ENCODE data around the gene RNASE11.
"Not testable (repeated sequence)": the region's sequence is repeated elsewhere in the genome, so short reads cannot be mapped to it uniquely, and the experiment has no call there.

The RNASE11 gene

GRCh38 chr14:20609215-20610001 lies 21.6 kb upstream of the RNASE11 start:
- no peak for TF ChIP-seq POLR2A (IDR thresholded peaks at IDR 0.05; ENCODE audit: low read length)
- TF ChIP-seq GATA1 (IDR thresholded peaks at IDR 0.05; ENCODE audit: low read depth, low read length) = no peak
- DNase-seq = peak; percentile 86 to 93

- TF ChIP-seq GATA1 (IDR thresholded peaks at IDR 0.05; ENCODE audit: low read depth, low read length) (no peak), POLR2A (IDR thresholded peaks at IDR 0.05; ENCODE audit: low read length) (no peak)
- DNase-seq = no peak
Observed at GRCh38 chr14:20608383-20609110, 20.7 kb upstream of the RNASE11 start.

GRCh38 chr14:20607617-20608016 lies 19.8 kb upstream of the RNASE11 start:
- no peak for DNase-seq
- TF ChIP-seq POLR2A (IDR thresholded peaks at IDR 0.05; ENCODE audit: low read length) (no peak), GATA1 (IDR thresholded peaks at IDR 0.05; ENCODE audit: low read depth, low read length) (no peak)

- TF ChIP-seq GATA1 (IDR thresholded peaks at IDR 0.05; ENCODE audit: low read depth, low read length) (no peak), POLR2A (IDR thresholded peaks at IDR 0.05; ENCODE audit: low read length) (no peak)
- DNase-seq = no peak
Observed at GRCh38 chr14:20606902-20607242, 19.1 kb upstream of the RNASE11 start.

- peak; percentile 19 to 44 for DNase-seq
- TF ChIP-seq GATA1 (IDR thresholded peaks at IDR 0.05; ENCODE audit: low read depth, low read length) = no peak
- no peak for TF ChIP-seq POLR2A (IDR thresholded peaks at IDR 0.05; ENCODE audit: low read length)
Observed at GRCh38 chr14:20606190-20606901, 18.5 kb upstream of the RNASE11 start.

GRCh38 chr14:20603813-20604690 lies 16.3 kb upstream of the RNASE11 start:
- DNase-seq = no peak
- TF ChIP-seq GATA1 (IDR thresholded peaks at IDR 0.05; ENCODE audit: low read depth, low read length) = no peak
- TF ChIP-seq POLR2A (IDR thresholded peaks at IDR 0.05; ENCODE audit: low read length) = no peak

- DNase-seq = no peak
Observed at GRCh38 chr14:20602583-20602982, 14.8 kb upstream of the RNASE11 start.

GRCh38 chr14:20601522-20601921 lies 13.7 kb upstream of the RNASE11 start:
- TF ChIP-seq POLR2A (IDR thresholded peaks at IDR 0.05; ENCODE audit: low read length) (no peak), GATA1 (IDR thresholded peaks at IDR 0.05; ENCODE audit: low read depth, low read length) (no peak)
- DNase-seq = no peak

More at GRCh38 chr14:20602583-20602982, 14.8 kb upstream of the RNASE11 start:
- TF ChIP-seq POLR2A (IDR thresholded peaks at IDR 0.05; ENCODE audit: low read length) (no peak), GATA1 (IDR thresholded peaks at IDR 0.05; ENCODE audit: low read depth, low read length) (no peak)

- TF ChIP-seq POLR2A (IDR thresholded peaks at IDR 0.05; ENCODE audit: low read length) (no peak), GATA1 (IDR thresholded peaks at IDR 0.05; ENCODE audit: low read depth, low read length) (no peak)
- DNase-seq = no peak
Observed at GRCh38 chr14:20597108-20597507, 9.3 kb upstream of the RNASE11 start.

GRCh38 chr14:20595726-20596125 lies 7.9 kb upstream of the RNASE11 start:
- not testable (repeated sequence) for DNase-seq

- no peak for DNase-seq
- TF ChIP-seq POLR2A (IDR thresholded peaks at IDR 0.05; ENCODE audit: low read length) = no peak
- TF ChIP-seq GATA1 (IDR thresholded peaks at IDR 0.05; ENCODE audit: low read depth, low read length) = no peak
Observed at GRCh38 chr14:20592574-20592973, 4.8 kb upstream of the RNASE11 start.

- TF ChIP-seq GATA1 (IDR thresholded peaks at IDR 0.05; ENCODE audit: low read depth, low read length) (no peak), POLR2A (IDR thresholded peaks at IDR 0.05; ENCODE audit: low read length) (no peak)
- no peak for DNase-seq
Observed at GRCh38 chr14:20591235-20591634, 3.4 kb upstream of the RNASE11 start, which contains the start of gene RNASE12. Gene RNASE12, minus strand, starts transcription at chr14:20591376. Its CDS starts 653 bp downstream, at chr14:20590723.

- no peak for TF ChIP-seq POLR2A (IDR thresholded peaks at IDR 0.05; ENCODE audit: low read length)
Observed at GRCh38 chr14:20583908-20584307, 3.9 kb downstream of the RNASE11 start.

More at GRCh38 chr14:20583908-20584307, 3.9 kb downstream of the RNASE11 start:
- DNase-seq = no peak
